Transverse colon (tissue), 4 donors: ENCODE results near the gene NKD2. TPM values are rescaled to one million over a fixed set of nuclear protein-coding genes. Genes with fewer than 3 reads are reported as not detected.

Source experiments
- DNase-seq: peaks from one replicate; pipeline ENCODE4 v3.0.0-alpha.2; 2019
- H3K27ac ChIP-seq, 4 donors: fragments of 200-600 bp; sonication (generic); 2 replicates each; pipeline ENCODE4 v1.5.1; 2016 to 2018; ENCODE audit warnings: inconsistent platforms in 4 of 4
- H3K27me3 ChIP-seq: fragments of 200-600 bp; sonication (generic); 2 replicates; pipeline ENCODE4 v1.5.1; 2017; ENCODE audit warnings: inconsistent platforms
- H3K36me3 ChIP-seq, 4 donors: fragments of 200-600 bp; sonication (generic); 2 replicates each; pipeline ENCODE4 v1.5.1; 2017 to 2019; ENCODE audit warnings: inconsistent platforms in 4 of 4
- H3K4me1 ChIP-seq, 4 donors: fragments of 200-600 bp; sonication (generic); 2 replicates each; pipeline ENCODE4 v1.5.1; 2017 to 2020; ENCODE audit warnings: inconsistent platforms in 4 of 4
- H3K4me3 ChIP-seq, 4 donors: fragments of 200-600 bp; sonication (generic); 1 replicate in 1 of 4; 2 replicates in 3 of 4; pipeline versions ENCODE4 v1.5.1 to v1.6.1; 2017 to 2019; ENCODE audit warnings: inconsistent platforms in 4 of 4
- H3K9me3 ChIP-seq, 2 donors: fragments of 200-600 bp; sonication (generic); 2 replicates each; pipeline ENCODE4 v1.5.1; 2017 to 2019; ENCODE audit warnings: inconsistent platforms in 2 of 2
- EP300 ChIP-seq: sonication (generic); formaldehyde crosslinking; IDR thresholded peaks from one replicate; pipeline ENCODE4 v1.6.1; 2017; ENCODE audit warnings: antibody characterized with exemption, low read depth
- POLR2A ChIP-seq: fragments of 450-650 bp; IDR thresholded peaks from one replicate; pipeline ENCODE4 v1.6.1; 2016; ENCODE audit warnings: antibody characterized with exemption, mild to moderate bottlenecking, moderate library complexity
- POLR2AphosphoS5 ChIP-seq, 3 donors: sonication (generic); formaldehyde crosslinking; IDR thresholded peaks; one replicate each; pipeline ENCODE4 v1.6.1; 2016; ENCODE audit warnings: antibody characterized with exemption in 3 of 3
- WGBS, 2 donors: methylation state at CpG; one replicate each; pipeline ENCODE4 v1.1.5; 2018; ENCODE audit warnings: low coverage in 1 of 2; 5-methylcytosine and 5-hydroxymethylcytosine counted together
- in situ Hi-C, 4 donors: fragments of 200-750 bp; cut with MboI; loops; one replicate each; pipeline versions ENCODE4 v1.15.0 to v1.15.1; 2017; ENCODE audit warnings: low sequenced_read_pairs in 3 of 4, low pct_ligation_motif_present in 1 of 4, low pct_unique_long_range_greater_than_20kb in 1 of 4
- intact Hi-C: fragments of 100-400 bp; cut with DNase I; formaldehyde crosslinking; loops from one replicate; pipeline ENCODE4 v1.15.1; 2023; ENCODE audit warnings: low total_unique reads
- total RNA-seq, 4 donors: library from RNA; depleted of rRNA; stranded (reverse); fragments of >200 nt; gene quantifications; one replicate each; pipeline ENCODE4 v1.1.0, GENCODE V29; 2016
- TF ChIP-seq, protein P1 (sequence below), 5 experiments: fragments of 200-600 bp in 3 of 5; fragments of 450-650 bp in 2 of 5; sonication (generic) in 3 of 5; IDR thresholded peaks; 1 replicate in 2 of 5; 2 replicates in 3 of 5; pipeline ENCODE4 v1.5.1; 2016 to 2017; ENCODE audit warnings: antibody characterized with exemption in 5 of 5, inconsistent platforms in 3 of 5, mild to moderate bottlenecking in 2 of 5, moderate library complexity in 1 of 5

NKD2 gene
- total RNA-seq, 4 donors from 2014 or later = 0.41 to 0.80 TPM; not detected in 2

DNA sequence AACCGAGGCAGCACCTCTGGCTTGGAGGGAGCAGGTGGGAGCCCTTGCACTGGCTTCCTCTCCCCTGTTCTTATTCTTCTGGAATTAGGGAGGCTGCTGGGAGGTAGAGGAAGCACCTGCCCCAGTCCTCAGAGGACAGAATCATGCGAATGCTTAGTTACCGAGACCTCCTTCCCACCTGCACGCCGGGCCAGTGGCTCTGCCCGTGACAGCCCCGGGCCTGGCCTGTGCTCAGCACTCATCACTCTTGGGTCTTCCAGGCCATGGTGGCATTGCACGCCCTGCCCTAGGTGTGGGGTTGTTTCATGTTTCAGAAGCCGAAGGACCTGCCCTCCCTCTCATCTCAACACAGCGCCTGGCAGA, 45.3 kb upstream of the NKD2 start:
- no peak for TF ChIP-seq EP300
- no peak for TF ChIP-seq POLR2A
- TF ChIP-seq, protein P1, sequence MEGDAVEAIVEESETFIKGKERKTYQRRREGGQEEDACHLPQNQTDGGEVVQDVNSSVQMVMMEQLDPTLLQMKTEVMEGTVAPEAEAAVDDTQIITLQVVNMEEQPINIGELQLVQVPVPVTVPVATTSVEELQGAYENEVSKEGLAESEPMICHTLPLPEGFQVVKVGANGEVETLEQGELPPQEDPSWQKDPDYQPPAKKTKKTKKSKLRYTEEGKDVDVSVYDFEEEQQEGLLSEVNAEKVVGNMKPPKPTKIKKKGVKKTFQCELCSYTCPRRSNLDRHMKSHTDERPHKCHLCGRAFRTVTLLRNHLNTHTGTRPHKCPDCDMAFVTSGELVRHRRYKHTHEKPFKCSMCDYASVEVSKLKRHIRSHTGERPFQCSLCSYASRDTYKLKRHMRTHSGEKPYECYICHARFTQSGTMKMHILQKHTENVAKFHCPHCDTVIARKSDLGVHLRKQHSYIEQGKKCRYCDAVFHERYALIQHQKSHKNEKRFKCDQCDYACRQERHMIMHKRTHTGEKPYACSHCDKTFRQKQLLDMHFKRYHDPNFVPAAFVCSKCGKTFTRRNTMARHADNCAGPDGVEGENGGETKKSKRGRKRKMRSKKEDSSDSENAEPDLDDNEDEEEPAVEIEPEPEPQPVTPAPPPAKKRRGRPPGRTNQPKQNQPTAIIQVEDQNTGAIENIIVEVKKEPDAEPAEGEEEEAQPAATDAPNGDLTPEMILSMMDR (IDR thresholded peaks at IDR 0.05) = no peak
- TF ChIP-seq POLR2AphosphoS5 (IDR thresholded peaks at IDR 0.05) = no peak
- DNase-seq = no peak
- Histone ChIP-seq H3K36me3 (no peaks in the 10 kb centered on the region), H3K9me3 (no peaks in the 10 kb centered on the region), H3K27ac (peak overlapping the region in 3 of 4 donors; percentile 34 to 48 (median 48)), H3K27me3 (peaks cover 14% of the 10 kb centered on the region), H3K4me3 (no peak overlapping the region), H3K4me1 (peaks cover 0 to 5% (median 0%) of the 10 kb centered on the region in 4 donors)
- in situ Hi-C loops = no loop called here
- WGBS, 2 donors = 70 to 78% methylated on average over 2 to 10 of the region's 10 CpGs
- intact Hi-C loops = no loop called here

- peaks cover 0 to 5% (median 0%) of the 10 kb centered on the region in 4 donors for H3K4me1 ChIP-seq
- TF ChIP-seq POLR2A = no peak
- TF ChIP-seq, protein P1 (IDR thresholded peaks at IDR 0.05) = no peak
- in situ Hi-C loops = no loop called here
- H3K27me3 ChIP-seq = peaks cover 18% of the 10 kb centered on the region
- 57% methylated on average over 30 of the region's 31 CpGs; no CpG with 5 or more reads in 1 of the 2 donors for WGBS, 2 donors
- peak overlapping the region; percentile 34 to 48 (median 44) for H3K27ac ChIP-seq
- intact Hi-C loops = no loop called here
- no peak for DNase-seq
- H3K36me3 ChIP-seq = no peaks in the 10 kb centered on the region
- no peak overlapping the region for H3K4me3 ChIP-seq
- no peaks in the 10 kb centered on the region for H3K9me3 ChIP-seq
These were observed 44.7 kb upstream of the NKD2 start for GRCh38 chr5:963673-964531.

DNA sequence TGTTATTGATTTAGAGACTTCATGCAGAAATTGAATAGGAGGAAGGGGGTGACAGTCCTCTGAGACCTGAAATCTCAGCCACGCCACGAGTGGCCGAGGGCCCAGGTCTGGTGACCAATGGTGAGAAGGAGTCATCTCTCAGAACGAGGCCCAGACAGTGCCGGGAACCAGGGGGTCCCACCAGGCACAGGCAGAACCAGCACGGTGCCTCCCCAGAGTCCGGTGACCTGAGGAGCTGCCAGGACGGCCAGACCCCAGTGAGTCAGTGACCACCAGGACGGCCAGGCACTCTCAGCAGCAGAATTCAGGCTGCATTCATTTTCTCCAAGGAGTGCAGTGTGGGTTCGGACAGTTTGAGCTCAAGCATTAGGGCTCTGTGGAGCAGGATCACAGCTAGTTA, 43.8 kb upstream of the NKD2 start:
- intact Hi-C loops (no loop called here), in situ Hi-C loops (no loop called here)
- peaks cover 0 to 5% (median 0%) of the 10 kb centered on the region in 4 donors for H3K4me1 ChIP-seq
- DNase-seq = no peak
- no peaks in the 10 kb centered on the region for H3K9me3 ChIP-seq
- H3K27ac ChIP-seq = peak overlapping the region in 1 of 4 donors; percentile 48
- H3K36me3 ChIP-seq = no peaks in the 10 kb centered on the region
- 78 to 100% methylated on average over 1 to 9 of the region's 10 CpGs for WGBS, 2 donors
- TF ChIP-seq POLR2A (no peak), POLR2AphosphoS5 (IDR thresholded peaks at IDR 0.05) (no peak), EP300 (no peak)
- TF ChIP-seq, protein P1 (IDR thresholded peaks at IDR 0.05) = no peak
- no peak overlapping the region for H3K4me3 ChIP-seq
- H3K27me3 ChIP-seq = peaks cover 25% of the 10 kb centered on the region

- Histone ChIP-seq H3K4me1 (peaks cover 0 to 5% (median 0%) of the 10 kb centered on the region in 4 donors), H3K27ac (no peak overlapping the region), H3K9me3 (no peaks in the 10 kb centered on the region), H3K4me3 (no peak overlapping the region), H3K27me3 (peaks cover 25% of the 10 kb centered on the region), H3K36me3 (no peaks in the 10 kb centered on the region)
- no peak for DNase-seq
- in situ Hi-C loops (no loop called here), intact Hi-C loops (no loop called here)
- WGBS, 2 donors = 61 to 82% methylated on average over 7 to 32 of the region's 32 CpGs
- TF ChIP-seq EP300 = no peak
- TF ChIP-seq, protein P1 (IDR thresholded peaks at IDR 0.05) = no peak
- no peak for TF ChIP-seq POLR2AphosphoS5 (IDR thresholded peaks at IDR 0.05)
- no peak for TF ChIP-seq POLR2A
These were observed 42.8 kb upstream of the NKD2 start for GRCh38 chr5:965604-966344.
